Fibroblast of peridontal ligament (primary cell): ENCODE data around the gene C19orf38.
"Not testable (repeated sequence)": the region's sequence is repeated elsewhere in the genome, so short reads cannot be mapped to it uniquely, and the experiment has no call there.

Experiments
- DNase-seq: peaks from one replicate; pipeline ENCODE4 v3.0.0-alpha.2; 2010; ENCODE audit errors: extremely low read depth

C19orf38 gene

DNA sequence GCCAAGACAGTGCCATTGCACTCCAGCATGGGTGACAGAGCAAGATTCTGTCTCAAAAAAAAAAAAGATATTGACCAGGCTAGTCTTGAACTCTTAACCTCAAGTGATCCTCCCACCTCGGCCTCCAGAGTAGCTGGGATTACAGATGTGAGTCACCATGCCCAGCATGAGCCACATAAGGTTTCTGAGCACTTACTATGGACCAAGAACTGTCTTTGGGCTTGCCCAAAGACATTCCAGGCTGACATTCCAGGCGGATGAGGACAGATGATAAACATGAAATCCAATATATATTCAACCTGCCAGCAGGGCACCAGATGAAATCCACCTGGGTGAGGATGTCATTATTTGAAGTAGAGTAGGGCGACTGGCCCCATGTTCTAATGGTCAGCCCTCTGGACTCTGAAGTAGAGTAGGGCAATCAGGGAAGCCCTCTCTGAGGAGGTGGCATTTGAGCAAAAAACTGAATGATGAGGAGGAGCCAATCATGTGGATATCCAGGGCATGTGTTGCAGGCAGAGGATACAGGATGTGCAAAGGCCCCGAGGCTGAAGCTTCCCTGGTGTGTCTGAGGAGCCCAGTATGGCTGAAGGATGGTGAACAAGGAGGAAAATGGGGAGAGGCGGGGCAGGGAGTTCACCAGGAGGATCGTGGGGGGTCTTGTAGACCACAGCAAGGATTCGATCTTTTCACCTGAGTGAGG lies 4.0 kb downstream of the C19orf38 start:
- peak; percentile 62 for DNase-seq

DNA sequence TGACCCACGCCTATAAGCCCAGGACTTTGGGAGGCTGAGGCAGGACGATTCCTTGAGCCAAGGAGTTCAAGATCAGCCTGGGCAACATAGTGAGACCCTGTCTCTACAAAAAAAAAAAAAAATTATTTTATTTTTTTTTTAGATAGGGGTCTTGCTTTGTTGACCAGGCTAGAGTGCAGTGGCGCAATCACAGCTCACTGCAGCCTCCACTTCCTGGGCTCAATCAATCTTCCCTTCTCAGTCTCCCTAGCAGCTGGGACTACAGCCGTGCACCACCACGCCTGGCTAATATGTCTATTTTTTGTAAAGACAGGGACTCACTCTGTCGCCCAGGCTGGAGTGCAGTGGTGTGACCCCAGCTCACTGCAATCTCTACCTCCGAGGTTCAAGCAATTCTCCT lies 4.7 kb downstream of the C19orf38 start:
- no peak for DNase-seq

DNA sequence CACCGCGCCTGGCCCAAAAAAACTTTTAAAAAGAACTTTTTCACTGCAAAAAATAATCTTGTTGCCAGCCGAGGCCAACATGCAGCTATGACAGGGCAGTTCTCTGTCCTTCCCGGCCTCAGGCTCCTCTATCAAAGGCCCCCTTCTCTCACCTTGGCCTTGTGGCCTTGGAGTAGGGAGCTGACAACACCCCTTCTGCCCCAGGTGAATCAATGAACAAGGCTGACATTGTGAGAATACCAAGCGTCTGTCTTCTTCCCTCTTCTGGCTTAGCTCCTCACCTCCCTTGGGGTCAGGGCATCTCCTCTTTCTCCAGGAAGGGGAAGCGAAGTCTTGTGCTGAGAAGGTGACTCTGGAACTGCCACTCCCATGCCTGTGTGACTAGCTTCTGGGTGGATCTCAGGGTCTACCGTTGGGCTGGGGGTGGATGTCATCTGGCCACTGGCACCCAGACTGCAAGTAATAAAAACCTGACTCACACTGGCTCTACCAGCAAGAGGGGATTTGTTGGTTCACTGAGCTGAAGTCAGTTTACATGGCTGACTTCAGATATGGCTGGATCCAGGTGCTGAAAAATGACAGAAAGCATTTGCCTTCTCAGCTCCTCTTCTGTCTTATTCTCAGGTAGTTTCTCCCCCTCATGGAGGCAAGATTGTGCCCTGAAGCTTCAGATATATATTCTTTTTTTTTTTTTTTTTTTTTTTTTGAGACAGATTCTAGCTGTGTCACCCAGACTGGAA lies 6.3 kb downstream of the C19orf38 start:
- no peak for DNase-seq

DNA sequence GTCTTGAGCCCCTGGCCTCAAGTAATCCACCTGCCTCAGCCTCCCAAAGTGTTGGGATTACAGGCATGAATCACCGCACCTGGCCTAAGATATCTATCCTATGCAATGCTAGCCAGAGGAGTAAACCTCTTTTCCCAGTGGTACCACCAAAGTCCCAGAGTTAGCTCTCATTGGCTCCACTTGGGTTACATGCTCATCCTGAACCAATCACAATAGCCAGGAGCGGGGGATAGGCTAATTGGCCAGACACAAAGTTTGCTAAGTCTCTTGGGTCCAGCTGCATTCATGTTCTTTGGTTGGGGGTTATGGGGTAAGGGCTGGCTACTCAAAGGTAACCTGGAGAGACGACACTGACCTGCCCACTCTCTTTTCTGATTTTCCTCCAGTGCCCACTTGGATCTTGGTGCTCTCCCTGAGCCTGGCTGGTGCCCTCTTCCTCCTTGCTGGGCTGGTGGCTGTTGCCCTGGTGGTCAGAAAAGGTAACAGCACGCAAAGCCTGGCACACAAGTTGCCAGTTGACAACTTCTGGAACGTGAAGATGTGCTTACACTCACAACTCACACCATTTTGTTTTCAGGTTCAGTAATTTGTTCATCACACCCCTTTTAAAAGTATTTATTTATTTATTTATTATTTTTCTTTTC lies 7.8 kb downstream of the C19orf38 start:
- no peak for DNase-seq

DNA sequence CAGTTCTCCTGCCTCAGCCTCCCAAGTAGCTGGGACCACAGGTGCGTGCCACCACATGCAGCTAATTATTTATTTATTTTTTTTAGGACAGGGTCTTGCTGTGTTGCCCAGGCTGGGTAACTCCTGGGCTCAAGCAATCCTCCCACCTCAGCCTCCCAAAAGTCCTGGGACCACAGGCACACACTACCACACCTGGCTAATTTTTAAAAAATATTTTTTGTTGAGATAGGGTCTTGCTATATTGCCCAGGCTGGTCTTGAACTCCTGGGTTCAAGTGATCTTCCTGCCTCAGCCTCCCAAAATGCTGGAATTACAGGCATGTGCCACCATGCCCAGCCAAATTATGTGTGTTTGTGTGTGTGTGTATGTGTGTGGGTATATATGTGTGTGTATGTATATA lies 8.7 kb downstream of the C19orf38 start:
- not testable (repeated sequence) for DNase-seq

DNA sequence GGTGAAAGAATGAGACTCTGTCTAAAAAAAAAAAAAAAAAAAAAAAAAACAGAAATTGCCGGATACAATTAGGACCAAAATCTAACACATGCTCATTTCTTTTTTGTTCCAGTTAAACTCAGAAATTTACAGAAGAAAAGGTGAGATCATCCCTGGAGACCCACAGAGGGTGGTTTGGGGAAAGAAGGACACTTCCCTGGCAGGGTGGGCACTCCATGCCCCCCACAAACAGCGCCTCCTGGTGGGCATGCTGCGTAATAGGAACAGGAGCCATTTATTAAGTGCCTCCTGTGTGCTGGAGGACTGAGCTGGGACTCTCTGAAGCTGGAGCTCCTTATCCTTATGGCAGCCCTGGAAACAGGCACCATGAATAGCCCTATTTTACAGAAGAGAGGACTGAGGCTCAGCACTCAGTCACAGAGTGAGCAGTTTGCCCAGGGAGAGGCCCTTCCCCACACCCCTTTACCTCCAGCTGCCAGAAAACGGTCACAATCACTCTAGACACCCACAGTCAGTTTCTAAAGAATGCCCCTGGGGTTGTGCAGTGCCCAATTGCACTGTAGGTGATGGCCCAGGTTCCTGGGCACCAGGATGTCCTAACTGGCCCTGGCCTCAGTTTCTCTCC lies 10.1 kb downstream of the C19orf38 start:
- DNase-seq, result peak; percentile 17

GRCh38 chr19:10861103-10861651 lies 13.0 kb downstream of the C19orf38 start:
- no peak for DNase-seq

DNA sequence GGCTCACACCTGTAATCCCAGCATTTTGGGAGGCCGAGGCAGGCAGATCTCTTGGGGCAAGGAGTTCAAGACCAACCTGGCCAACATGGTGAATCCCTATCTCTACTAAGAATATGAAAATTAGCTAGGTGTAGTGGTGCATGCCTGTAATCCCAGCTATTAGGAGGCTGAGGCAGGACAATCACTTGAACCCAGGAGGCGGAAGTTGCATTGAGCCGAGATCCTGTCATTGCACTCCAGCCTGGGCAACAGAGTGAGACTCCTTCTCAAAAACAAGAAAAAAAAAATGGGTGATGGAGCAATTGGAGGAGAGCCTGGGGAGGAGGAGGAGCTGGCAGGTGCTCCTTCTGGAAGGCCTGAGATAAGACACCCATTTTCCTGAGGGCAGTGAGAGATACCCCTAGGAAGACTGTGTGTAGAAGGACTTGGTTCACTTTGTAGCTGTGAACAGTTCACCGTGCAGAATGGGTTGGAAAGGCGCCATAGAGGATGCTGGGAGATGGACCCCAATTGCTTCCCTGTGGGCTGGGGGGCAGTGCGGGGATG lies 14.4 kb downstream of the C19orf38 start:
- DNase-seq, result no peak

DNA sequence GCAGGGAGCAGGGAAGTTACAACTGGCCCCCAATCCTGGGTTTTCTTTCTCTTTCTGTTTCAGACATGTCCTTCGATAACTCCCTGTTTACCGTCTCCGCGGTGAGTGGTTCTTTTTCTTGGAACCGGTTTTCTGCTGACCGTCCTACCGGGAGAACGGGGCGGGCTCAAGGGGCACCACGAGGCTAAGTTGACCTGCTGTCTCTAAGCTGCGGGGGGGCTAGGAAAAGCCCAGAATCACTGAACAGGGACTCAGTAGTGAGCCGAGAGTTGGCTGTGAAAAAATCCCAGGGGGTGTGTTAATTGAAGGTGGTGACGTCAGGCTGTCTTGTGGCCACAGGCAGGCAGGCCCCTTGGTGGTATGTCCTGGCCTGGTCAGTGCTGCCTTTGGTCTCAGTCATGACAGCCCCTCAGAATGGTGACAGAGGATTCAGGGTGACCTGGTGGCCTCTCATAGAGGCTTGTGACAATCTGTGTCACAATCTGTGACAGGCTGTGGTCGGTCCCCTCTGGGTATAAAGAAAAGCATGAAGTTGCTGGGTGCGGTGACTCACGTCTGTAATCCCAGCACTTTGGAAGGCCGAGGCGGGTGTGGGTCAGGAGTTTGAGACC lies 15.0 kb downstream of the C19orf38 start:
- DNase-seq, result peak; percentile 56

GRCh38 chr19:10864538-10864899 lies 16.3 kb downstream of the C19orf38 start:
- DNase-seq, result peak; percentile 77

GRCh38 chr19:10866495-10866894 lies 18.3 kb downstream of the C19orf38 start:
- DNase-seq, result no peak

DNA sequence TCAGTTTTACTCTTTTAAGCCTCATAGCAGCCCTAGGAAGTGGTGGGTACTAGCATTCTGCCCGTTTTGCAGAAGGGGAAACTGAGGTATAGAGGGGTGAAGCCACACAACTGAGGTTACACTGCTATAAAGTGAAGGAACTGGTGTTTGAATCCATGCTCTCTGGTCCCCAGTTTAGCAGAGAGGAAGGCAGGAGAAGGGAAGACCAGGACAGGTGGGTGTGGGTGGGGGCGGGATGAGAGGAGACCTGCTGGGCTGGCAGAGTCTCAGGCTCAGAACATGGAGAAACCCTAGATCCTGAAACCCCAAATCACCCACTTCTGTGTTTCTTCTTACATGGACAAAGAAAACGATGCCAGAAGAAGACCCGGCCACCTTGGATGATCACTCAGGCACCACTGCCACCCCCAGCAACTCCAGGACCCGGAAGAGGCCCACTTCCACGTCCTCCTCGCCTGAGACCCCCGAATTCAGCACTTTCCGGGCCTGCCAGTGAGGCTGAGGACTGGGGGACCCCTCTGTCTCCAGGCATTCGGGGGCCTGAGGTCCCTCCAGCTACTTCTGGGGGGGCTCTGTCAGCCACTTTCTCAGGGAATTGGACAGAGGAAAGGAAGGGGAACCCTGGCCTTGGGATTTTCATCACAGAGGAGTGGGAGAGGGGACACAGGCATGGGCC lies 20.8 kb downstream of the C19orf38 start:
- DNase-seq, result no peak

- DNase-seq, result not testable (repeated sequence)
Measured at GRCh38 chr19:10869872-10870311, 21.7 kb downstream of the C19orf38 start.

- DNase-seq, result no peak
Measured at GRCh38 chr19:10870501-10870954, 22.3 kb downstream of the C19orf38 start.

DNA sequence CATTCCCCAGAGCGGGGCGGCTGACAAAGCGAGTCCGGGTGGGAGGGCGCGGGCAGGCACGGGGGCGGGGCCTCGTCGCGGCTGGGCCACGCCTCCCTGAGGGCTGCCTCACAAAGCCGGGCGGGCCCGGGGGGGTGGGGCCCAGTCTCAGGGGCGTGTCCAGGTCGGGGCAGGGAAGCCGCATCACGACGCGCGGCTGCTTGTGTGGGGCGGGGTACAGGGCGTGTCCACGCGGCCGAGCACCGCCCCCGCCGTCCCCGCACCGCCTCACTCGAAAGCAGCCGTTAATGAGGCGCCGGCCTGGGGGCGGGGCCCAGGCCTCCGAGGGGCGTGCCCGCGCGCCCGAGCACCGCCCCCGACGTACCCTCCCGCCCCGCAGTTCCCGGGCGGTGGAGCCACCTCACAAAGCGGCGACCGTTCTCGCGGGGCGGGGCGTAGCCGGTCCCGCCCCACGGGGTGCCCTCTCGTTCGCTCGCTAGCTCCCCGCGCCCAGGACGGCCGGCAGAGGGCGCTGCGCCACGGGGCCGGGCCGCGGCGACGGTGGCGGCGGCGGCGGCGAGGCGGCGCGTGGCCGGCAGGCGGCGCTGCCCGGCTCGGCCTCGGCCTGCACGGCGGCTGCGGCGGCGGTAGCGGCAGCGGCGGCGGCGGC lies 22.9 kb downstream of the C19orf38 start, which contains the start of gene CARM1:
Gene CARM1 (plus strand): TSS at position 599 of the 649 bp plus-strand sequence. CDS start 150 bp downstream, outside the sequence.
- DNase-seq, result peak; percentile 96

GRCh38 chr19:10871711-10872545 lies 23.7 kb downstream of the C19orf38 start:
- no peak for DNase-seq

- peak; percentile 19 for DNase-seq
Measured at GRCh38 chr19:10872546-10873107, 24.4 kb downstream of the C19orf38 start.

DNA sequence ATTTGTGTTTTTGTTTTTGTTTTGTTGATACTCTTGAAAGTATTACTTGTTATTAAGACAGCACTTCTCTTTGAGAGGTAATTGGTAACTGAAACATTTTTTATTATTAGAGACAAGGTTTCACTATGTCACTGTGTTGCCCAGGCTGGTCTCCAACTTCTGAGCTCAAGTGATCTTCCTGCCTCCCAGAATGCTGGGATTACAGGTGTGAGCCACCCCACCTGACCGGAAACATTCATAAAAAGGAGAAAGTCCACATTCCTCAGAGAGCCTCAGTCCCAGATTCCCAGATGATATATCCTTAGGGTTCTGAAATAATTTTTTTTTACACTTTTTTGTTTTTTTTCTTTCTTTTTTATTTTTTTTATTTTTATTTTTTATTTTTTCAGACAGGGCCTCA lies 25.8 kb downstream of the C19orf38 start:
- no peak for DNase-seq
